ENCODE data around the gene CISH. TPM values are rescaled to one million over a fixed set of nuclear protein-coding genes. Genes with fewer than 3 reads are reported as not detected.

The CISH gene
- total and polyA plus RNA-seq, 2 experiments from 2014 or later = 8.2 to 11.7 TPM

GRCh38 chr3:50609071-50609762, 2.4 kb downstream of the CISH start:
- peaks cover 8% of the 10 kb centered on the region for H3K36me3 ChIP-seq

DNA sequence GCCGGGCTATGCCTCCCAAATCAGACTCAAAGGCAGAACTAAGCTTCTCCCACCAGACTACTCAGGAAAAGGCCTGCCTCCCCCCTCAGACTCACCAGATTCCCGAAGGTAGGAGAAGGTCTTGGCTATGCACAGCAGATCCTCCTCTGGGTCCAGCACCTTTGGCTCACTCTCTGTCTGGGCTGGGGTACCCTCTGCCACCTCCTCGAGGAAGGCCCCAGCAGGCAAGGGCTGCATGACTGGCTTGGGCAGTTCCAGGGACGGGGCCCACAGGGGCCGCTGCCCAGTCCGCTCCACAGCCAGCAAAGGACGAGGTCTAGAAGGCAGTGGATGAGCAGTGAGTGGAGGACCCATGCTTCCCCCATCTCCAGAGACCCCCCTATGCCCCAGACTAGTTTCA, 3.3 kb downstream of the CISH start:
- H3K9me3 ChIP-seq (ENCODE audit: low read depth) = no peaks in the 10 kb centered on the region
- no peak for DNase-seq (ENCODE audit: low read depth in 1 of 2, low spot score in 1 of 2)
- H3K36me3 ChIP-seq = peaks cover 8% of the 10 kb centered on the region
- peaks cover 17% of the 10 kb centered on the region for H3K4me1 ChIP-seq (ENCODE audit: low read depth)
- TF ChIP-seq, protein P1, sequence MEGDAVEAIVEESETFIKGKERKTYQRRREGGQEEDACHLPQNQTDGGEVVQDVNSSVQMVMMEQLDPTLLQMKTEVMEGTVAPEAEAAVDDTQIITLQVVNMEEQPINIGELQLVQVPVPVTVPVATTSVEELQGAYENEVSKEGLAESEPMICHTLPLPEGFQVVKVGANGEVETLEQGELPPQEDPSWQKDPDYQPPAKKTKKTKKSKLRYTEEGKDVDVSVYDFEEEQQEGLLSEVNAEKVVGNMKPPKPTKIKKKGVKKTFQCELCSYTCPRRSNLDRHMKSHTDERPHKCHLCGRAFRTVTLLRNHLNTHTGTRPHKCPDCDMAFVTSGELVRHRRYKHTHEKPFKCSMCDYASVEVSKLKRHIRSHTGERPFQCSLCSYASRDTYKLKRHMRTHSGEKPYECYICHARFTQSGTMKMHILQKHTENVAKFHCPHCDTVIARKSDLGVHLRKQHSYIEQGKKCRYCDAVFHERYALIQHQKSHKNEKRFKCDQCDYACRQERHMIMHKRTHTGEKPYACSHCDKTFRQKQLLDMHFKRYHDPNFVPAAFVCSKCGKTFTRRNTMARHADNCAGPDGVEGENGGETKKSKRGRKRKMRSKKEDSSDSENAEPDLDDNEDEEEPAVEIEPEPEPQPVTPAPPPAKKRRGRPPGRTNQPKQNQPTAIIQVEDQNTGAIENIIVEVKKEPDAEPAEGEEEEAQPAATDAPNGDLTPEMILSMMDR (IDR thresholded peaks at IDR 0.05; ENCODE audit: low read depth, low read length) = no peak
- no peaks in the 10 kb centered on the region for H3K27me3 ChIP-seq
- no peak overlapping the region for H3K27ac ChIP-seq
- no peak overlapping the region for H3K4me3 ChIP-seq

More at GRCh38 chr3:50609071-50609762, 2.4 kb downstream of the CISH start:
- Histone ChIP-seq H3K27ac (no peak overlapping the region), H3K27me3 (no peaks in the 10 kb centered on the region), H3K4me3 (no peak overlapping the region), H3K9me3 (ENCODE audit: low read depth) (no peaks in the 10 kb centered on the region), H3K4me1 (ENCODE audit: low read depth) (peaks cover 17% of the 10 kb centered on the region)
- no peak for DNase-seq (ENCODE audit: low read depth in 1 of 2, low spot score in 1 of 2)
- TF ChIP-seq, protein P1 (IDR thresholded peaks at IDR 0.05; ENCODE audit: low read depth, low read length) = no peak

DNA sequence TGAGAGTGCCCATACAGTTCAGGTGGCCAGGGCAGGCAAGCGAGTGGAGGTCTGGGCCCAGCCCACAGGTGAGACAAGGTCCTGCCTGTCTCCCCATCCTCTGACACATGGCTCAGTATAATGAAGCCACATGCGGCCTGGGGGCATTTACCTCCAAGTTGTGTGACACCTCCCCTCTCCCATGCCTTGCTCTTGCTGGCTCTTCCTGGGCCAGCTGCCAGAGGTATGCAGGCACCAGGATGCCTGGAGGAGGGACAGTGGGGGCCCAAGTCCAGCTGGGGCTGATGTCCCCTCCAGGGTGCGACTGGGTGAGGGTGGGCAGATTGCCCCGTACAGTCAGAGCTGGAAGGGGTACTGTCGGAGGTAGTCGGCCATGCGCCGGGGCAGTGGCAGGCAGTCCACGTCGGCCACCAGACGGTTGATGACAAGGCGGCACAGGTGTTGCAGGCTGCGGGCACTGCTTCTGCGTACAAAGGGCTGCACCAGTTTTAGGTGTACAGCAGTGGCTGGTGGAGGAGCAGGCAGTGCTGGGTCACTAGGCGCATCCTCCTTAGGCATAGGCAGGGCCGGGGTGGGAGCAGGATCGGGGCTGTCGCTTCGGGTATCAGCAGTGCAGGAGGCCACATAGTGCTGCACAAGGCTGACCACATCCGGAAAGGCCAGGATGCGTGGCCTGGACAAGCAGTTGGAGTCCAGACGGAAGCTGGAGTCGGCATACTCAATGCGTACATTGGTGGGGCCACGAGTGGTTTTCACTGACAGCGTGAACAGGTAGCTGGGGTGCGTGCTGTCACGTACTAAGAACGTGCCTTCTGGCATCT, 4.1 kb downstream of the CISH start:
- Histone ChIP-seq H3K27me3 (no peaks in the 10 kb centered on the region), H3K4me1 (ENCODE audit: low read depth) (peaks cover 11% of the 10 kb centered on the region), H3K27ac (no peak overlapping the region), H3K9me3 (ENCODE audit: low read depth) (no peaks in the 10 kb centered on the region), H3K36me3 (peaks cover 8% of the 10 kb centered on the region), H3K4me3 (no peak overlapping the region)
- DNase-seq (ENCODE audit: low read depth in 1 of 2, low spot score in 1 of 2) = no peak
- TF ChIP-seq, protein P1 (IDR thresholded peaks at IDR 0.05; ENCODE audit: low read depth, low read length) = no peak

GRCh38 chr3:50606596-50606995, 5.0 kb downstream of the CISH start:
- H3K36me3 ChIP-seq = peaks cover 8% of the 10 kb centered on the region

DNA sequence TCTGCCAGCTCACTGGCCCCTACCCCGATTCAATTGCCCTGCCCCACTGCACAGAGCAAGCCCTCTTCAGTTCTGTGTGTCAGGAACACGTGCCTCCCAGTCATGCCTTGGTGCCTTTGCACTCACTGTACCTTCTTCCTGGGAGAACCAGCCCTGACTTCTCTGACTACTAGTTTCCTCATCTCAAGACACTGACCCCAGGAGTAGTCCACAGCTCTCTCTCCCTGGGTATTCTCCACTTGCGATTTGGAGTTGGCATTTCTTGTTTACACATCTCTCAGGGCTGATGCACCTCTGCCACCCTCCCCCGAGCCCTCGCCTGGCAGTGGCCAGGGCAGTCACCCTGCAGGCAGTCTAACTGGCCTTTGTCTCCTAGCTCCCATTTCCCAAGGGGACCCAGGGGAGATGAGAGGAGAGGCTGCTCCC, 5.7 kb downstream of the CISH start:
- H3K36me3 ChIP-seq = peaks cover 8% of the 10 kb centered on the region
- DNase-seq (ENCODE audit: low read depth in 1 of 2, low spot score in 1 of 2) = no peak
- H3K4me1 ChIP-seq (ENCODE audit: low read depth) = peaks cover 22% of the 10 kb centered on the region
- no peaks in the 10 kb centered on the region for H3K27me3 ChIP-seq
- TF ChIP-seq, protein P1 (IDR thresholded peaks at IDR 0.05; ENCODE audit: low read depth, low read length) = no peak
- no peak overlapping the region for H3K27ac ChIP-seq
- no peaks in the 10 kb centered on the region for H3K9me3 ChIP-seq (ENCODE audit: low read depth)
- no peak overlapping the region for H3K4me3 ChIP-seq

More at GRCh38 chr3:50606596-50606995, 5.0 kb downstream of the CISH start:
- TF ChIP-seq, protein P1 (IDR thresholded peaks at IDR 0.05; ENCODE audit: low read depth, low read length) = no peak
- no peak overlapping the region for H3K27ac ChIP-seq
- no peaks in the 10 kb centered on the region for H3K27me3 ChIP-seq
- no peaks in the 10 kb centered on the region for H3K9me3 ChIP-seq (ENCODE audit: low read depth)
- no peak for DNase-seq (ENCODE audit: low read depth in 1 of 2, low spot score in 1 of 2)
- peaks cover 17% of the 10 kb centered on the region for H3K4me1 ChIP-seq (ENCODE audit: low read depth)
- no peak overlapping the region for H3K4me3 ChIP-seq

Data from cardiac muscle cell (in vitro differentiated cells and primary cell).